Right lobe of liver (tissue), 4 donors: Measurements from ENCODE around the gene ITPR2.

ENCODE experiments used
- CTCF ChIP-seq, 4 donors: fragments of 200-600 bp in 3 of 4; fragments of 450-650 bp in 1 of 4; IDR thresholded peaks; one replicate each; pipeline versions ENCODE4 v1.5.1 to v1.8.0; 2016 to 2022; ENCODE audit warnings: antibody characterized with exemption in 4 of 4, mild to moderate bottlenecking in 2 of 4
- POLR2A ChIP-seq: fragments of 450-650 bp; IDR thresholded peaks from one replicate; pipeline ENCODE4 v1.6.1; 2017; ENCODE audit warnings: antibody characterized with exemption, mild to moderate bottlenecking
- donor health status: DM: no; HTN: no; CAD: no.
- donor health status: DM: no; HTN: no; CAD: no.
- donor health status: DM: no; HTN: yes; CAD: no.

- TF ChIP-seq CTCF (IDR thresholded peaks at IDR 0.05) (no peak), POLR2A (no peak)
Observed at GRCh38 chr12:26841085-26841484, 8.1 kb upstream of the ITPR2 start.
